Hematopoietic multipotent progenitor cell treated with erythropoietin and hydrocortisone succinate and interleukin-3 and kit ligand, for 8 days (in vitro differentiated cells): Measurements from ENCODE around the gene EGFLAM.

Experiments used
- DNase-seq: peaks from one replicate; pipeline ENCODE4 v3.0.0-alpha.2; 2015

Gene EGFLAM

GRCh38 chr5:38422622-38423021, 164.3 kb downstream of the EGFLAM start:
- DNase-seq, result no peak

GRCh38 chr5:38423276-38424147, 165.2 kb downstream of the EGFLAM start:
- DNase-seq, result no peak

- DNase-seq, result no peak
Observed at GRCh38 chr5:38424148-38425060, 166.0 kb downstream of the EGFLAM start.

GRCh38 chr5:38426490-38426889, 168.1 kb downstream of the EGFLAM start:
- DNase-seq, result no peak

- no peak for DNase-seq
Observed at GRCh38 chr5:38426986-38427950, 168.9 kb downstream of the EGFLAM start.

- DNase-seq, result no peak
Observed at GRCh38 chr5:38431242-38431853, 173.0 kb downstream of the EGFLAM start.

GRCh38 chr5:38433160-38433861, 175.0 kb downstream of the EGFLAM start:
- no peak for DNase-seq

GRCh38 chr5:38434966-38435705, 176.8 kb downstream of the EGFLAM start:
- DNase-seq, result no peak

- no peak for DNase-seq
Observed at GRCh38 chr5:38438757-38439156, 180.4 kb downstream of the EGFLAM start.

- DNase-seq, result peak; percentile 85
Observed at GRCh38 chr5:38441453-38442246, 183.3 kb downstream of the EGFLAM start.

- no peak for DNase-seq
Observed at GRCh38 chr5:38442247-38442573, 183.9 kb downstream of the EGFLAM start.

- no peak for DNase-seq
Observed at GRCh38 chr5:38443390-38443789, 185.0 kb downstream of the EGFLAM start.

GRCh38 chr5:38445374-38446028, 187.1 kb downstream of the EGFLAM start:
- no peak for DNase-seq

- no peak for DNase-seq
Observed at GRCh38 chr5:38446029-38446522, 187.7 kb downstream of the EGFLAM start.

GRCh38 chr5:38447056-38447455, 188.7 kb downstream of the EGFLAM start:
- no peak for DNase-seq

GRCh38 chr5:38447786-38448185, 189.4 kb downstream of the EGFLAM start:
- no peak for DNase-seq

- DNase-seq, result no peak
Observed at GRCh38 chr5:38448568-38449350, 190.4 kb downstream of the EGFLAM start.

- DNase-seq, result no peak
Observed at GRCh38 chr5:38450627-38451026, 192.3 kb downstream of the EGFLAM start.
